Prostate gland (tissue), 2 donors: ENCODE data around the gene G6PC3.

ENCODE experiments used
- CTCF ChIP-seq, 4 experiments: fragments of 200-600 bp in 2 of 4; fragments of 450-650 bp in 2 of 4; sonication (generic) in 2 of 4; IDR thresholded peaks; 1 replicate in 3 of 4; 2 replicates in 1 of 4; pipeline ENCODE4 v1.5.1; 2016 to 2019; ENCODE audit warnings: antibody characterized with exemption in 4 of 4, mild to moderate bottlenecking in 2 of 4, moderate library complexity in 2 of 4
- POLR2A ChIP-seq: fragments of 450-650 bp; IDR thresholded peaks from one replicate; pipeline ENCODE4 v1.6.1; 2016; ENCODE audit warnings: antibody characterized with exemption, mild to moderate bottlenecking

DNA sequence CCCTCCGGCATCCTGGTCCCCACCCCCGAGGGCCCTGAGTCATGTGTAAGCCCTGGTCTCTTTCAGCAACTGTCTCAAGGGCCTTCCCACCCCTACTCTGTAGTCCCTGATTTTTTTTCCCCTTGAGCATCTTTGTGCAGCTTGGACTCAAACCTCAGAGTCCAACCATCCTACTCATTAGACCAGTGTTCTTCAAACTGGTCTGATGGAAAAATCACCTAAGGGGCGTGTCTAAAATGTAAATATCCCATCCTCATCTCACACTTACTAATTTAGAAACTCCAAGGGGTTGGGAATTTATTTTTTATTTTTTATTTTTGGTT is 624 bp downstream of the G6PC3 start:
- TF ChIP-seq POLR2A (no peak), CTCF (IDR thresholded peaks at IDR 0.05) (no peak)
